Measurements from ENCODE around the gene GPC6. TPM values are rescaled to one million over a fixed set of nuclear protein-coding genes. Genes with fewer than 3 reads are reported as not detected.
"Not testable (repeated sequence)": the region's sequence is repeated elsewhere in the genome, so short reads cannot be mapped to it uniquely, and the experiment has no call there.

GPC6 gene
- total RNA-seq, 4 donors from 2014 or later, result 6.7 to 67.2 (median 11.1) TPM

GRCh38 chr13:93307651-93308050 is 81.0 kb downstream of the GPC6 start:
- no peaks in the 10 kb centered on the region for H3K27me3 ChIP-seq
- H3K36me3 ChIP-seq, result no peaks in the 10 kb centered on the region
- DNase-seq, result no peak
- H3K27ac ChIP-seq, result no peak overlapping the region
- TF ChIP-seq, protein P1, sequence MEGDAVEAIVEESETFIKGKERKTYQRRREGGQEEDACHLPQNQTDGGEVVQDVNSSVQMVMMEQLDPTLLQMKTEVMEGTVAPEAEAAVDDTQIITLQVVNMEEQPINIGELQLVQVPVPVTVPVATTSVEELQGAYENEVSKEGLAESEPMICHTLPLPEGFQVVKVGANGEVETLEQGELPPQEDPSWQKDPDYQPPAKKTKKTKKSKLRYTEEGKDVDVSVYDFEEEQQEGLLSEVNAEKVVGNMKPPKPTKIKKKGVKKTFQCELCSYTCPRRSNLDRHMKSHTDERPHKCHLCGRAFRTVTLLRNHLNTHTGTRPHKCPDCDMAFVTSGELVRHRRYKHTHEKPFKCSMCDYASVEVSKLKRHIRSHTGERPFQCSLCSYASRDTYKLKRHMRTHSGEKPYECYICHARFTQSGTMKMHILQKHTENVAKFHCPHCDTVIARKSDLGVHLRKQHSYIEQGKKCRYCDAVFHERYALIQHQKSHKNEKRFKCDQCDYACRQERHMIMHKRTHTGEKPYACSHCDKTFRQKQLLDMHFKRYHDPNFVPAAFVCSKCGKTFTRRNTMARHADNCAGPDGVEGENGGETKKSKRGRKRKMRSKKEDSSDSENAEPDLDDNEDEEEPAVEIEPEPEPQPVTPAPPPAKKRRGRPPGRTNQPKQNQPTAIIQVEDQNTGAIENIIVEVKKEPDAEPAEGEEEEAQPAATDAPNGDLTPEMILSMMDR (IDR thresholded peaks at IDR 0.05), result no peak
- no peak for TF ChIP-seq POLR2A (IDR thresholded peaks at IDR 0.05)
- H3K4me1 ChIP-seq, result no peaks in the 10 kb centered on the region
- no peaks in the 10 kb centered on the region for H3K9me3 ChIP-seq
- no peak overlapping the region for H3K4me3 ChIP-seq
- intact Hi-C loops (cut with DNase I; ENCODE audit: low total_unique reads), result no loop called here

DNA sequence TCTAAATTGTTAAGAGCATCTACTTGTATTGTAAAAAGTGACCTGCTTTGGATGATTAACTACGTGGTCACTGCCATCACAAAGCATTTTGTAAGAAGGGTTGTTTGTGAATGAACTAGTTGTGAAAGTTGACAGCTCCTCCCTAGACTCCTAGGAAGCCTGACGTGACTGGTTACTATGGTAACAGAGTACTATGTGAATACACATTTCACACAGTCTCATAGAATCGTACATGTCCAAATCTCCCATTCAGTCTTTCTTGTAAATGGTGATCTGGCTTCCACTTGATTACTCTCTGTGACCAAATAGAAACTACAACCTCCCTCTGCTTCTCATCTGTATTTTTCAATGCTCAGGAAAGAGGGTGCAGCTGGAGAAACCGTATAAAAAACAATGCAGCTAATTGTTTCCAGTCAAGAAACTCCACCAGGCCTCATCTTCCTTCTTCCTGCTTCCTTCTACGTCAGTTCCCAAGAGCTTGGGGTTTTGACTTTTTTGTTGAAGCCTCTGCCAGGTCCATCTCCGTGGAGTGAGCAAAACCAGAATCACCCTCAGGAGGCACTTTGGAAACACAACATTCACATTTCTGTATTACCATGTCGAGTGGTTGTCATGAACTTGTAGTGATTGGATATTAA is 83.4 kb downstream of the GPC6 start:
- no peak overlapping the region for H3K27ac ChIP-seq

GRCh38 chr13:93316841-93317240 is 90.2 kb downstream of the GPC6 start:
- intact Hi-C loops (cut with DNase I; ENCODE audit: low total_unique reads), result no loop called here
- Histone ChIP-seq H3K4me3 (no peak overlapping the region), H3K9me3 (no peaks in the 10 kb centered on the region), H3K4me1 (no peaks in the 10 kb centered on the region), H3K27me3 (no peaks in the 10 kb centered on the region), H3K27ac (no peak overlapping the region), H3K36me3 (no peaks in the 10 kb centered on the region)
- no peak for DNase-seq
- TF ChIP-seq POLR2A (IDR thresholded peaks at IDR 0.05), result no peak
- TF ChIP-seq, protein P1 (IDR thresholded peaks at IDR 0.05), result no peak

More for the DNA sequence above, 83.4 kb downstream of the GPC6 start:
- intact Hi-C loops (cut with DNase I; ENCODE audit: low total_unique reads), result no loop called here
- no peak overlapping the region for H3K4me3 ChIP-seq
- H3K4me1 ChIP-seq, result no peaks in the 10 kb centered on the region
- TF ChIP-seq, protein P1 (IDR thresholded peaks at IDR 0.05), result no peak
- TF ChIP-seq POLR2A (IDR thresholded peaks at IDR 0.05), result no peak
- no peak for DNase-seq
- no peaks in the 10 kb centered on the region for H3K9me3 ChIP-seq
- no peaks in the 10 kb centered on the region for H3K27me3 ChIP-seq
- H3K36me3 ChIP-seq, result no peaks in the 10 kb centered on the region

- DNase-seq, result no peak
- Histone ChIP-seq H3K36me3 (no peaks in the 10 kb centered on the region), H3K27ac (no peak overlapping the region), H3K4me1 (no peaks in the 10 kb centered on the region), H3K27me3 (no peaks in the 10 kb centered on the region), H3K4me3 (no peak overlapping the region), H3K9me3 (no peaks in the 10 kb centered on the region)
- intact Hi-C loops (cut with DNase I; ENCODE audit: low total_unique reads), result no loop called here
- no peak for TF ChIP-seq POLR2A (IDR thresholded peaks at IDR 0.05)
- TF ChIP-seq, protein P1 (IDR thresholded peaks at IDR 0.05), result no peak
Measured at GRCh38 chr13:93318534-93319254, 92.1 kb downstream of the GPC6 start.

- H3K27me3 ChIP-seq, result no peaks in the 10 kb centered on the region
- H3K27ac ChIP-seq, result no peak overlapping the region
- no peaks in the 10 kb centered on the region for H3K4me1 ChIP-seq
- no peak for DNase-seq
- H3K36me3 ChIP-seq, result no peaks in the 10 kb centered on the region
- no peaks in the 10 kb centered on the region for H3K9me3 ChIP-seq
- no peak for TF ChIP-seq POLR2A (IDR thresholded peaks at IDR 0.05)
- TF ChIP-seq, protein P1 (IDR thresholded peaks at IDR 0.05), result no peak
- intact Hi-C loops (cut with DNase I; ENCODE audit: low total_unique reads), result no loop called here
- no peak overlapping the region for H3K4me3 ChIP-seq
Measured at GRCh38 chr13:93320942-93321341, 94.3 kb downstream of the GPC6 start.

DNA sequence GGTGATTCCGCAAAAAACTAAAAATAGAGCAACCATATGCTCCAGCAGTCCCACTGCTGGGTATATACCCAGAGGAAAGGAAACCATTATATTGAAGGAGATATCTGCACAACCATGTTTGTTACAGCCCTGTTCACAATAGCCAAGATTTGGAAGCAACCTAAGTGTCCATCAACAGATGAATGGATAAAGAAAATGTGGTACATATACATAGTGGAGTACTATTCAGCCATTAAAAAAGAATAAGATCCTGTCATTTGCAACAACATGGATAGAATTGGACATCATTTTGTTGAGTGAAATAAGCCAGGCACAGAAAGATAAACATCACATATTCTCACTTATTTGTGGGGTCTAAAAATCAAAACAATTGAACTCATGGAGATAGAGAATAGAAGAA is 97.3 kb downstream of the GPC6 start:
- H3K27ac ChIP-seq; H3K4me1 ChIP-seq; H3K4me3 ChIP-seq; intact Hi-C loops (cut with DNase I; ENCODE audit: low total_unique reads); DNase-seq; H3K27me3 ChIP-seq; H3K9me3 ChIP-seq; H3K36me3 ChIP-seq: not testable (repeated sequence)

All from uterus (tissue), 4 donors.